Measurements from ENCODE around the gene CD1D.

GRCh38 chr1:158212320-158212719 lies 31.6 kb downstream of the CD1D start:
- TF ChIP-seq CTCF (IDR thresholded peaks at IDR 0.05) (no peak), POLR2A (IDR thresholded peaks at IDR 0.05) (no peak)

Measured in Peyer's patch (tissue), 4 donors.